Measurements from ENCODE around the gene SMYD5.

The SMYD5 gene

DNA sequence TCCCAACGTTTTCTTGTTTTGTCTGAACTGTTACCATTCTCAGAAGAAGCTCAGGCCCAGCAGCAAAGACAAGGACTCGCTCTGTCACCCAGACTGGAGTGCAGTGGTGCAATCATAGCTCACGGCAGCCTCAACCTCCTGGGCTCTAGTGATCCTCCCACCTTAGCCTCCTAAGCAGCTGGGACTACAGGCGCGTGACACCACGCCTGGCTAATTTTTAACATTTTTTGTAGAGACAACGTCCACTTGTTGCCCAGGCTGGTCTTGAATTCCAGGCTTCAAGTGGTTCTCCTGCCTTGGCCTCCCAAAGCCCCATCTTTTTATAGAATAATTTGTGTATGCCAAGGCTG is 2.0 kb upstream of the SMYD5 start:
- H3K27ac Mint-ChIP-seq (ENCODE audit: low read depth): no peak overlapping the region
- H3K4me1 Mint-ChIP-seq: peaks cover 29% of the 10 kb centered on the region

DNA sequence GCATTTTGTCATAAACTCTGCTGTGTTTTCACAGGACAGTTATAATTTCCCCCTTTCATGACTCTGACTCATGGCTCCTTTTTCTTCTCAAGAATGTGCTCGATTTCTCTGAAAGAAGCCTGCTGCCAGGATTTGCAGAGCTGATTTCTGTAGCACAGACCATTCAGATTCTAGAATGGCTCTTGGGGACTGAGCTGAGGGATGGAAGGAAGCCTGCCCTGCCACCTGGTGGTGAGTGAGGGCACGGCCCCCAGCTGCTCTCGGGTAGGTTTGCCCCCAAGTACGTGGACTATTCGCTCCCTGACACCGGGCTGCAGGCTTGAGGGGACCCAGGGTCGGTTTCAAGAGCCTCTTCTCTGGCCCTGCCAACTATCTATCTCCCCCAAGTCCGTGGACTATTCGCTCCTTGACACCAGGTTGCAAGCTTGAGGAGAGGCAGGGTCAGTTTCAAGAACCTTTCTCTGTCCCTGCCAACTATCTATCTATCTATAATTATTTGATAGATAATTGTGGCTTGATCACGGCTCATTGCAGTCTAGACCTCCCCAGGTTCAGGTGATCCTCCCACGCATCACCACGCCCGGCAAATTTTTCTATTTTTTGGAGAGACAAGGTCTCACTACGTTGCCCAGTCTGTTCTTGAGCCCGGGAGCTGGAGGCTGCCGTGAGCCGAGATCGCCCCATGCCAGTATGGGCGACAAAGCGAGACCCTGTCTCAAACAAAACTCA is 1.4 kb upstream of the SMYD5 start:
- Mint-ChIP-seq H3K9me3 (no peaks in the 10 kb centered on the region), H3K27me3 (peaks cover 9% of the 10 kb centered on the region), H3K36me3 (ENCODE audit: insufficient read depth) (peaks cover 2% of the 10 kb centered on the region), H3K4me1 (peaks cover 29% of the 10 kb centered on the region), H3K27ac (ENCODE audit: low read depth) (no peak overlapping the region), H3K4me3 (peak overlapping the region; percentile 14)
- DNase-seq (ENCODE audit: low spot score in 2 of 2) (peak; percentile 56 to 66), ATAC-seq (replicated peaks; ENCODE audit: extremely low read depth, poor library complexity, severe bottlenecking) (peak; percentile 64)

More for the DNA sequence above, 2.0 kb upstream of the SMYD5 start:
- no peak for ATAC-seq (replicated peaks; ENCODE audit: extremely low read depth, poor library complexity, severe bottlenecking)
- Mint-ChIP-seq H3K9me3 (no peaks in the 10 kb centered on the region), H3K27me3 (peaks cover 13% of the 10 kb centered on the region), H3K36me3 (ENCODE audit: insufficient read depth) (peaks cover 2% of the 10 kb centered on the region), H3K4me3 (no peak overlapping the region)
- no peak for DNase-seq (ENCODE audit: low spot score in 2 of 2)

GRCh38 chr2:73215254-73215653 is 1.2 kb downstream of the SMYD5 start:
- ATAC-seq (replicated peaks; ENCODE audit: extremely low read depth, poor library complexity, severe bottlenecking) (no peak), DNase-seq (ENCODE audit: low spot score in 2 of 2) (no peak)
- Mint-ChIP-seq H3K4me1 (peaks cover 29% of the 10 kb centered on the region), H3K36me3 (ENCODE audit: insufficient read depth) (peaks cover 3% of the 10 kb centered on the region), H3K27ac (ENCODE audit: low read depth) (peak overlapping the region; percentile 32), H3K4me3 (peak overlapping the region; percentile 91), H3K27me3 (no peaks in the 10 kb centered on the region), H3K9me3 (no peaks in the 10 kb centered on the region)

- Mint-ChIP-seq H3K27me3 (no peaks in the 10 kb centered on the region), H3K27ac (ENCODE audit: low read depth) (no peak overlapping the region), H3K4me1 (peaks cover 29% of the 10 kb centered on the region), H3K9me3 (no peaks in the 10 kb centered on the region), H3K4me3 (no peak overlapping the region), H3K36me3 (ENCODE audit: insufficient read depth) (peaks cover 6% of the 10 kb centered on the region)
- DNase-seq (ENCODE audit: low spot score in 2 of 2): no peak
- no peak for ATAC-seq (replicated peaks; ENCODE audit: extremely low read depth, poor library complexity, severe bottlenecking)
Measured at GRCh38 chr2:73217160-73217559, 3.1 kb downstream of the SMYD5 start.

DNA sequence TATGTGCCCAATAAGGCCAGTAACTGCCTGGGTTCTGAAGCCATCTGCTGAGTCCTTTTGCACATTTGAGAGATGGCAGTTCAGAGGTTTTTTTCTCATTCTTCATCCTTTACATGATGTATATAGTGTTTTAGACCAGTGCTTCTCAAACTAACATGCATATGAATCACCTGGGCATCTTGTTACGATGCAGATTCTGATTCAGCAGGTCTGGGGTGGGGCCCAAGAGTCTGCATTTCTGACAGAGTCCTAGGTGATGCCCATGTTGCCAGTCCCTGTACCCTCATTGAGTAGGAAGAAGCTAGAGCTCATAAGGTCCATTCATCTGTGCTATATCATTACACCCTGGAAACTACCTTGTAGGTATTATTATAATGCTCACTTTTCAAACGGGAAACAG is 3.8 kb downstream of the SMYD5 start:
- ATAC-seq (replicated peaks; ENCODE audit: extremely low read depth, poor library complexity, severe bottlenecking): no peak
- Mint-ChIP-seq H3K27me3 (no peaks in the 10 kb centered on the region), H3K4me3 (no peak overlapping the region), H3K4me1 (peaks cover 29% of the 10 kb centered on the region), H3K27ac (ENCODE audit: low read depth) (no peak overlapping the region), H3K36me3 (ENCODE audit: insufficient read depth) (peaks cover 6% of the 10 kb centered on the region), H3K9me3 (no peaks in the 10 kb centered on the region)
- no peak for DNase-seq (ENCODE audit: low spot score in 2 of 2)

DNA sequence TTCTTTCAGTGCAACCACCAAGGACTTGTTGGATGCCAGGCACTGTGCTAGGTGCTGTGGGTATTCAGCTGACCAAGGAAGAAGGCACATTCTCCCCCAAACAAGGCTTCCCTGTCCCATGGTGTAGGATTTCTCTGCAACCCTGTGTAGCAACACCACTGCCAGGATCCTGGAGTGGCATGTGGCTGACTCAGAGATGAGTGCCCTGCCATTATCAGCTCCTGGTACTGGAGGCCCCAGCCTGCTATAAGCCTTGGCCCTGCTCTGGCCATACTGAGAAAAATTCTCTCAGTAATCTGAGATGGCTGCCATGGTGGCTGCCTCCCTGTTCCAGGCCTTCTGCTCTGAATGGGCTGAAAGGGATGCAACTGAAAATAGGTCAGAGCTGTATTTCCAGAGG is 4.3 kb downstream of the SMYD5 start:
- peaks cover 25% of the 10 kb centered on the region for H3K4me1 Mint-ChIP-seq
- ATAC-seq (replicated peaks; ENCODE audit: extremely low read depth, poor library complexity, severe bottlenecking): no peak
- H3K36me3 Mint-ChIP-seq (ENCODE audit: insufficient read depth): peaks cover 8% of the 10 kb centered on the region
- H3K27me3 Mint-ChIP-seq: no peaks in the 10 kb centered on the region
- no peak overlapping the region for H3K27ac Mint-ChIP-seq (ENCODE audit: low read depth)
- H3K9me3 Mint-ChIP-seq: no peaks in the 10 kb centered on the region
- DNase-seq (ENCODE audit: low spot score in 2 of 2): no peak
- no peak overlapping the region for H3K4me3 Mint-ChIP-seq

DNA sequence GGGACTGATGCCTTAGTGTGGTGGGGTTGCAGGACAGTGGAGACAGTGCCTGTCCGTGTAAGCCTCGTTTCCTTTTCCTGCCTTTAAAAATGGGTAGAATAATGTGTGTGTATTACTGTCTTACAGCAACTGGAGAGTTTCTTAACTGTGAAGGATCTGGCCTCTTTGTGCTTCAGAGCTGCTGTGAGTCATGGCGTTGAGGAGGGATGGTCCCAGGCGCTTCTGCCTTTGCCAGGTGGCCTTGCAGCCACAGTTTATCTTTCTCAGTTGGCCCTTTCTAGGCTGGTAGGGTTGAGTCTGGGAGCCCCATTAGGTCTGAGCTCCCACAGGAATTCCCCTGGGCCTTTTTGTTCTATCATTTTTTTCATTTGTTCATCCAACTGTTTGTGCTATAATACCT is 9.8 kb downstream of the SMYD5 start:
- H3K4me1 Mint-ChIP-seq: no peaks in the 10 kb centered on the region
- no peaks in the 10 kb centered on the region for H3K27me3 Mint-ChIP-seq
- peaks cover 7% of the 10 kb centered on the region for H3K36me3 Mint-ChIP-seq (ENCODE audit: insufficient read depth)
- no peak overlapping the region for H3K27ac Mint-ChIP-seq (ENCODE audit: low read depth)
- no peak overlapping the region for H3K4me3 Mint-ChIP-seq
- no peak for ATAC-seq (replicated peaks; ENCODE audit: extremely low read depth, poor library complexity, severe bottlenecking)
- DNase-seq (ENCODE audit: low spot score in 2 of 2): no peak
- no peaks in the 10 kb centered on the region for H3K9me3 Mint-ChIP-seq

DNA sequence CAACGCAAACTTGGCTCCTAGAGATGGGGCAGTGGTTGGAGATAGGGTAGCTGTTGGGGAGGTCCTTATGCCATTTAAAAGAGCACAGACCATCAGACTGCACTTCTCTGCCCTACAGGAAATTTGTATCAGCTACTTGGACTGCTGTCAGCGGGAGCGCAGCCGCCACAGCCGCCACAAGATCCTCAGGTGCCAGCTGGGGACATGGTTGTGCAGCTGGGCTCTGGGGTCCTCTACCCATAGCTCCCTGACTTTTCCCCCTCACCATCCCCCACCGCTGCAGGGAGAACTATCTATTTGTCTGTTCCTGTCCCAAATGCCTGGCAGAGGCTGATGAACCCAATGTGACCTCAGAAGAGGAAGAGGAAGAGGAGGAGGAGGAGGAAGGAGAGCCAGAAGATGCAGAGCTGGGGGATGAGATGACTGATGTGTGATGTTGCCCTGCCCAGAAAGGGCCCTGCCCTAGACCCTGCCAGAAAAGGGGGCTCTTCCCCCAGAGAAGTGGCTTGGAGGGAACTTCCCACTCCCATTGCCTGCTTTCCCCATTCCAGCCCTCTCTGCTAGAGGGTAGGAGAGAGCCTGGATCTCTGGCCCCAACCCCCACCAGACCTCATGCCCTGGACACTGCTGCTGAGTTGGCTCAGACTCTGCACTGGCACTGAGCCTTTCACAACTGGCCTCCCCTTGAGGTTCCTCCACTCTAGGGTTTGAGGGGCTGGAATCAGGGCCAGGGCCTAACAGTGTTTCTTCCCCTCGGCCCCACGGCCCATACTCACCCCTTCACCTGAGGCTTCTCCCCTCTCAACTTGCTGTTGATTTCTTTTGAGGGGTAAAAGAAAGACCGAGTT is 11.7 kb downstream of the SMYD5 start:
- peak overlapping the region; percentile 44 for H3K27ac Mint-ChIP-seq (ENCODE audit: low read depth)
- H3K4me3 Mint-ChIP-seq: no peak overlapping the region
- H3K9me3 Mint-ChIP-seq: no peaks in the 10 kb centered on the region
- ATAC-seq (replicated peaks; ENCODE audit: extremely low read depth, poor library complexity, severe bottlenecking): no peak
- peaks cover 11% of the 10 kb centered on the region for H3K36me3 Mint-ChIP-seq (ENCODE audit: insufficient read depth)
- H3K27me3 Mint-ChIP-seq: no peaks in the 10 kb centered on the region
- no peaks in the 10 kb centered on the region for H3K4me1 Mint-ChIP-seq
- no peak for DNase-seq (ENCODE audit: low spot score in 2 of 2)

GRCh38 chr2:73227086-73227485 is 13.0 kb downstream of the SMYD5 start:
- Mint-ChIP-seq H3K4me1 (no peaks in the 10 kb centered on the region), H3K9me3 (no peaks in the 10 kb centered on the region), H3K36me3 (ENCODE audit: insufficient read depth) (peaks cover 8% of the 10 kb centered on the region), H3K27ac (ENCODE audit: low read depth) (no peak overlapping the region), H3K27me3 (no peaks in the 10 kb centered on the region), H3K4me3 (no peak overlapping the region)
- ATAC-seq (replicated peaks; ENCODE audit: extremely low read depth, poor library complexity, severe bottlenecking) (no peak), DNase-seq (ENCODE audit: low spot score in 2 of 2) (no peak)

- ATAC-seq (replicated peaks; ENCODE audit: extremely low read depth, poor library complexity, severe bottlenecking) (no peak), DNase-seq (ENCODE audit: low spot score in 2 of 2) (no peak)
- H3K4me3 Mint-ChIP-seq: no peak overlapping the region
- no peaks in the 10 kb centered on the region for H3K9me3 Mint-ChIP-seq
- H3K27me3 Mint-ChIP-seq: no peaks in the 10 kb centered on the region
- H3K27ac Mint-ChIP-seq (ENCODE audit: low read depth): no peak overlapping the region
- H3K36me3 Mint-ChIP-seq (ENCODE audit: insufficient read depth): peaks cover 11% of the 10 kb centered on the region
- no peaks in the 10 kb centered on the region for H3K4me1 Mint-ChIP-seq
Measured at GRCh38 chr2:73228631-73229030, 14.6 kb downstream of the SMYD5 start.

DNA sequence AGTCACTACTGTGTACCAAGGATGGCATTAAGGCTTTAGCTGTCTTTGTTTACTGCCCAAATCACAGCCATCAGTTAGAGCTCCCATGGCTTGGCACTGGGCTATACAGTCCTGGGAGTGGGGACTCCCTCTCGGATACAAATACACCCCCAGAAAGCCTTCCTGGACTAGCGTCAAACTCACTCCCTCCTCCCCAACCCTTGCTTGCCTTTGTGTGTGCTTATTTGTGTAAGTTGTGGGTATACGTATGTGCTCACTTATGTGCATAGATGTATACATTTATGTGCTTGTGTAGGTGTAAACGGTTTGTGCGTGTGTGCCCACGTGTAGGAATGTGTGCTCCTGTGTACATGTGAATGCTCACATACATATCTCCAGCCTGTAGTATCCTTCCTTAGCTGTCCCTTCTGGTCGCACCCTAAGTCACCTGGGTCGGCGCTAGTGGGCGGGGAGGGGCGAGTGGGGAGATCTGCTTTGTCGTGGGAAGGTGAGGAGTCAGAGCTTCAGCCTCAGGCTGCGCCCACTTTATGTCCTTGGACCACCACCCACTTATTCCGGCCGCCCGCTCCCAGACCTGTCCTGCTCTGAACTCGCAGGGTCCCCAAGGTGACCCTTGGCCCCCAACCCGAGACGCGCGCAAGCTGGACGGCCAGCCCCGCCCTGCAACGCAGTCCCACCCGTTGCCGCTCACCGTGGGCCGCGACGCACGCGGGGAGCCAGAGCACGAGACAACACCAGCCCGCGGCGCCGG is 18.5 kb downstream of the SMYD5 start:
- peak overlapping the region; percentile 97 for H3K4me3 Mint-ChIP-seq
- DNase-seq (ENCODE audit: low spot score in 2 of 2): peak in 1 of 2 donors; percentile 16
- H3K27me3 Mint-ChIP-seq: no peaks in the 10 kb centered on the region
- no peaks in the 10 kb centered on the region for H3K9me3 Mint-ChIP-seq
- peak overlapping the region; percentile 64 for H3K27ac Mint-ChIP-seq (ENCODE audit: low read depth)
- peaks cover 34% of the 10 kb centered on the region for H3K4me1 Mint-ChIP-seq
- no peak for ATAC-seq (replicated peaks; ENCODE audit: extremely low read depth, poor library complexity, severe bottlenecking)
- H3K36me3 Mint-ChIP-seq (ENCODE audit: insufficient read depth): peaks cover 20% of the 10 kb centered on the region

- Mint-ChIP-seq H3K27me3 (no peaks in the 10 kb centered on the region), H3K4me1 (peaks cover 34% of the 10 kb centered on the region), H3K4me3 (peak within 1 kb of the TSS; percentile 97), H3K9me3 (no peaks in the 10 kb centered on the region), H3K27ac (ENCODE audit: low read depth) (peak within 1 kb of the TSS; percentile 96), H3K36me3 (ENCODE audit: insufficient read depth) (peaks cover 20% of the 10 kb centered on the region)
- DNase-seq (ENCODE audit: low spot score in 2 of 2) (peak; percentile 87 to 91), ATAC-seq (replicated peaks; ENCODE audit: extremely low read depth, poor library complexity, severe bottlenecking) (peak; percentile 83)
Measured at GRCh38 chr2:73233154-73233931, 19.3 kb downstream of the SMYD5 start, which contains the start of gene PRADC1. Gene PRADC1 (minus strand): TSS chr2:73233239. CDS start chr2:73233160, 79 bp downstream.

Measured in central memory CD8-positive, alpha-beta T cell (primary cell).